Measurements from ENCODE around the gene CMBL.

- TF ChIP-seq, protein P1, sequence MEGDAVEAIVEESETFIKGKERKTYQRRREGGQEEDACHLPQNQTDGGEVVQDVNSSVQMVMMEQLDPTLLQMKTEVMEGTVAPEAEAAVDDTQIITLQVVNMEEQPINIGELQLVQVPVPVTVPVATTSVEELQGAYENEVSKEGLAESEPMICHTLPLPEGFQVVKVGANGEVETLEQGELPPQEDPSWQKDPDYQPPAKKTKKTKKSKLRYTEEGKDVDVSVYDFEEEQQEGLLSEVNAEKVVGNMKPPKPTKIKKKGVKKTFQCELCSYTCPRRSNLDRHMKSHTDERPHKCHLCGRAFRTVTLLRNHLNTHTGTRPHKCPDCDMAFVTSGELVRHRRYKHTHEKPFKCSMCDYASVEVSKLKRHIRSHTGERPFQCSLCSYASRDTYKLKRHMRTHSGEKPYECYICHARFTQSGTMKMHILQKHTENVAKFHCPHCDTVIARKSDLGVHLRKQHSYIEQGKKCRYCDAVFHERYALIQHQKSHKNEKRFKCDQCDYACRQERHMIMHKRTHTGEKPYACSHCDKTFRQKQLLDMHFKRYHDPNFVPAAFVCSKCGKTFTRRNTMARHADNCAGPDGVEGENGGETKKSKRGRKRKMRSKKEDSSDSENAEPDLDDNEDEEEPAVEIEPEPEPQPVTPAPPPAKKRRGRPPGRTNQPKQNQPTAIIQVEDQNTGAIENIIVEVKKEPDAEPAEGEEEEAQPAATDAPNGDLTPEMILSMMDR (IDR thresholded peaks at IDR 0.05), result no peak
- no peak for TF ChIP-seq POLR2AphosphoS5 (IDR thresholded peaks at IDR 0.05; ENCODE audit: low read depth, low read length)
- no peak for TF ChIP-seq SIN3A (IDR thresholded peaks at IDR 0.05; ENCODE audit: borderline replicate concordance, insufficient read depth, low read depth, low read length)
- TF ChIP-seq, protein P2, sequence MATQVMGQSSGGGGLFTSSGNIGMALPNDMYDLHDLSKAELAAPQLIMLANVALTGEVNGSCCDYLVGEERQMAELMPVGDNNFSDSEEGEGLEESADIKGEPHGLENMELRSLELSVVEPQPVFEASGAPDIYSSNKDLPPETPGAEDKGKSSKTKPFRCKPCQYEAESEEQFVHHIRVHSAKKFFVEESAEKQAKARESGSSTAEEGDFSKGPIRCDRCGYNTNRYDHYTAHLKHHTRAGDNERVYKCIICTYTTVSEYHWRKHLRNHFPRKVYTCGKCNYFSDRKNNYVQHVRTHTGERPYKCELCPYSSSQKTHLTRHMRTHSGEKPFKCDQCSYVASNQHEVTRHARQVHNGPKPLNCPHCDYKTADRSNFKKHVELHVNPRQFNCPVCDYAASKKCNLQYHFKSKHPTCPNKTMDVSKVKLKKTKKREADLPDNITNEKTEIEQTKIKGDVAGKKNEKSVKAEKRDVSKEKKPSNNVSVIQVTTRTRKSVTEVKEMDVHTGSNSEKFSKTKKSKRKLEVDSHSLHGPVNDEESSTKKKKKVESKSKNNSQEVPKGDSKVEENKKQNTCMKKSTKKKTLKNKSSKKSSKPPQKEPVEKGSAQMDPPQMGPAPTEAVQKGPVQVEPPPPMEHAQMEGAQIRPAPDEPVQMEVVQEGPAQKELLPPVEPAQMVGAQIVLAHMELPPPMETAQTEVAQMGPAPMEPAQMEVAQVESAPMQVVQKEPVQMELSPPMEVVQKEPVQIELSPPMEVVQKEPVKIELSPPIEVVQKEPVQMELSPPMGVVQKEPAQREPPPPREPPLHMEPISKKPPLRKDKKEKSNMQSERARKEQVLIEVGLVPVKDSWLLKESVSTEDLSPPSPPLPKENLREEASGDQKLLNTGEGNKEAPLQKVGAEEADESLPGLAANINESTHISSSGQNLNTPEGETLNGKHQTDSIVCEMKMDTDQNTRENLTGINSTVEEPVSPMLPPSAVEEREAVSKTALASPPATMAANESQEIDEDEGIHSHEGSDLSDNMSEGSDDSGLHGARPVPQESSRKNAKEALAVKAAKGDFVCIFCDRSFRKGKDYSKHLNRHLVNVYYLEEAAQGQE (IDR thresholded peaks at IDR 0.05; ENCODE audit: insufficient read depth in 1 of 2, low read depth in 2 of 2, low read length in 1 of 2), result no peak
Observed at GRCh38 chr5:10351199-10351905, 43.6 kb upstream of the CMBL start.
